DMS 273 (cell line): Measurements from ENCODE around the gene OGA.

ENCODE experiments used
- DNase-seq: peaks from one replicate; lab custom pipeline; 2025; ENCODE audit not compliant: unreplicated experiment; lab: John Stamatoyannopoulos, UW

The OGA gene

DNA sequence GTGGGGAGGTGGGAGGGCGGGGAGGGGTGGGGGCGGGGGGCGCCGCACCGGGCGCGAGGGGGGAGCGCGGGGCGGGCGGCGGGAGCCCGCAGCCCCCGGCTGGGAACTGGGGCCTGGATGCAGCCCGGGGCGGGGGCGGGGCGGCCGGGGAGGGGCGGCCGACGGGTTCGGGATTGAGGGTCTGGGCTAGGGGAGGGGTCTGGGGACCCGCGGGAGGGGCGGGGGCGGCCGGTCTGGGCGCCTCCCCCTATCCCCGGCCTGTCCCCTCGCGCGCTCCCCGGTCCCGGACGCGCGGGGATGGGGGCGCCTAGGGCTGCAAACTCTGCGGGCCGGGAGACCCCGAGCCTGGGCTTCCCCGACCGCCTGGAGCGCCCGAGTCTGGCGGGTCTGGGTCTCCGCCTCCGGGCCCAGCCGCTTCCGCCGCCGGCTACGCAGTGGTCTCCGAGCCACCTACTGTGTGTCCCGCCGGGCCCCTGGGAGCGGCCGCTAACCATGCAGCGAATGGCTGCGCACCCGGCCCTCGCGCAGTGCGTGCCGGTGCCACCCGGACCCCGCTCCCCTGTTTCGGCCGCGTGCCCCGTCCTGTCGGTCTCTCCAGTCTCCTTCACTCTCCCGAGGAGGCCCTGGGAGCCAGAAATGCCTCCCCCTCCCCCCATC is 42.0 kb downstream of the OGA start:
- no peak for DNase-seq

DNA sequence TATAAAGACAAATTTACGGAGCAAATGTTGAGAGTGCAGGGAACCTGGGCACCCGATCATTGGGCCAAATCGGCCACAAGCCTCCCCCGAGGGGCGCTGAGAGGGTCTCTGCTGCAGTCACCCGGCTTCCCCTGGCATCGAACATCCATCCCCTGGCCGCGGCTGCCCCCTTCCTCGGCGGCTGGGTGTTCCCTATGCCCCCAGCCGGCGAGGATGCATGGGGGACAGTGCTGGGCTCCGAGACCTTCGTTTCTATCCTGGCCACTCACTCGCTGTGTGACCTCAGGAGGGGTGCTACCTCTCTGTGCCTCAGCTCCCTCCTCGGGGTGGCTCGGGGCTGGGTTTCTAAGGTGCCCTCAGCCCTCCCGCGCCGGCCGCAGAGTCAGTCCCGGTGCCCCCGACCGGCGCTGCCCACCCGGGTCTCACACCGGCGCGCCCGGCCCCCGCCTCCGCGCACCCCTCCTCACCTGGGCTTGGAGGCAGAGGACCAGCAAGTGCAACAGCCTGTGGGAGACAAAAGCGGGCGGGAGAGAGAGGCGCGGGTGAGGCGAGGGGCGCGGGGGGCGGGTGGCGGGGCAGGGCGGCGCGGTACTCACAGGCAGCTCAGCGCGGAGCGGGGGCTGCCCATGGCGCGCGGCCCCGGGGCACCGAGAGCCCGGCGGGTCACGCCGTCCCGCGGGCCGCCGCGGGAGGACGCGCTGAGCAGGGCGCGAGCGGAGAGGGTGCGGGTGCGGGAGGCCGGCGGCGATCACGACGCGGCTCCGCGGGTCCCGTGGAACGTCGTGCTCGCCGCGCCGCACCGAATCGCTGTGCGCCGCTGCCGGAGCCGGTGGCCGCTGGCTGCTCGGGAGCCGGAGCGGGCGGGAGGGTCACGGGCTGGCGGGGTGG is 42.7 kb downstream of the OGA start, which contains the start of gene FGF8:
Gene FGF8 (minus strand): TSS at position 842 of the 888 bp plus-strand sequence. CDS start 214 bp downstream, at position 628.
- peak; percentile 25 for DNase-seq

DNA sequence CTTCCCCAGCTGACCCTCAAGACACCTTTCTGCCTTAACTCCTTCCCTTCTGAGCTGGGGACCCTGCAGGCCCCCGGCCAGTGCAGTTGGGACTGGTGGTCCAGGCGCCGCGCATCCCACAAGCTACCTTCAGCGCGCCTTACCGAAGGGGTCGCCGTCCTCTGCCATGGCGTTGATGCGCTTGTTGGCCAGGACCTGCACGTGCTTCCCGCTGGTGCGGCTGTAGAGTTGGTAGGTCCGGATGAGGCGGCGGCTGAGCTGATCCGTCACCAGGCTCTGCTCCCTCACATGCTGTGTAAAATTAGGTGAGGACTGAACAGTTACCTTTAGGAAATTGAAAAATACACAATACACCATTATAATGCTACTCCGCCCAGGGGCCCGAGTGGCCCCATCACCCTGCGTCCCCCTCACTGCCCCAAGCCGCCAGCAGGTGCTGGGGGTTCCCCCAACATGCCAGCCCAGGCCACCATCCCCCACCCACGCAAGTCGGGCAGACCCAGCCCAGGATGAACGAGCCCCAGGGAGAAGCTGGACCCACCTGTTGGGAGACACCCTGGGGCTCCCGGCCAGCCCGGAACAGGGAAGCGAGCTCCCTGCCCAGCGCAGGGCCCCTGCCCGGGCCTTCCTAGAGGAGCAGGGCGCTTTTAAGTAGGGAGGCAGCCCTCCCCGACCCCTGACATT is 43.5 kb downstream of the OGA start:
- no peak for DNase-seq

DNA sequence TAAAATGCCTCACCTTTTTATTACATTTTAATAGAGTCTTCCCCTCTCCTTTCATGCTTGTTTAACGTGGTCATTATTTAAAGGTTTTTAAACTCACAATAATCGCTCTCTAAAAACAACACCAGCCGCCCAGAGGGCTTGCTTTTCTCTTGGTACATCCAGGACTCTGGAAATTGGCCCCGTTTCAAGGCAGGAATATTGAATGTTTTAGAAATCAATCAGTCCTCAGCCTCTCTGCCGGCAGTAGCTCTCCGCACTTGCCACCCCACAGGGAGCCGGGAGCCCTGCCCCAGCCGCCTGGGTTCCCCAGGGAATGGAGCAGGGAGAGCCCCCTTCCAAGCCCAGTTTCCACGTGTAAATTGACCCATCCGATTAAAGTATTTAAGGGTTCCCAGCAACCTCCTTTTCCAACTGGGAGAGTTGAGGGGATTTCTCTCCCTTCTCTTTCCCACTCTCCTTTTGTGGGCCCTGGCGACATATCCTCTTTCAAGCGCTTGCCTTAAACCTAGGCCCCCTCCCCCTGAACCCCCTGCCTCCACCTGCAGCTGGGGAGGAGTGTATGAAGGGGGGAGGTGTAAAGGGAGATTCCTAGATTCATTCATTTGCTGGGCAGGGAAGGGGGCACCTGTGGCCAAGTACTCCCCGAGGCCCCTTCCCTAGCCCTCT is 44.2 kb downstream of the OGA start:
- DNase-seq, result no peak

DNA sequence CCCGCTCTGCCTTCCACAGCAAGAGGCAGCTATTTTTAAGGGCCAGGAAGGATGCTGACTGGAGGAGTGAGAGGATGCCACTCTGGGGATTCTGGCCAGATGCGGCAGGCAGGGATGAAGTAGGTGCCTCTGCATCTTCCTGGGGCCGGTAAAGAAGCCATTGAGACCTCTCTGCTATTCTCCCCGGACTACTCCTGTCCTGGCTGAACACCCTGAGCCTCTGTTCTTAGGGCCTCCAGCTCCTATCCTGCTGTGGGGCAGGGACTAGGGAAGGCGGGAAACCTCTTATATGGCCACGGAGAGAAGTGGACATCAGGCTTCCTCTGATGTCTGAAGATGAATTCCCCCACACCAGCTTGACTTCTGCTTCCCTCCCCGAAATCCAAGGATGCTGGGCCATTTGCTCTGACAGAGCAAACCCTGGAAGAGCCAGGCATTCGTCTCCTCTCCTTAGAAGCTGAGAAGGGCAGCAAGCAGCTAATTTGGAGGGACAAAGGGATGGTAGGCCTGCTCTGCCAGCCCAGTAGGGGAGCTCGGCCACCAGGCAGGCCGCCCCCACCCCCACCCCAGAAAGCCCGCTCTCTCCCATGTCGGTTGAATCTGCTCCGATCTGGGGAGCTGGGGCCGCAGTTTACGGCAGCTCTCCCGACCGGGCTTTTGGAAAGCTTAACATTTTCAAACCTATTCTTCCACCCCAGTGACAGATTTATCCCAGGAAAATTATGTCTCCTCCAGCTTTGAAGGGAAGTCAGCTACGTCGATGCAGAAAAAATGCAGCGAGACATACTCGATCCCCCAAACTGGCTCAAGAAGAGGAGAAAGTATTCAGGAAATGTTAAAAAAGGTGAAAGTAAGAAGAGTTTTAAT is 45.1 kb downstream of the OGA start:
- DNase-seq, result no peak

DNA sequence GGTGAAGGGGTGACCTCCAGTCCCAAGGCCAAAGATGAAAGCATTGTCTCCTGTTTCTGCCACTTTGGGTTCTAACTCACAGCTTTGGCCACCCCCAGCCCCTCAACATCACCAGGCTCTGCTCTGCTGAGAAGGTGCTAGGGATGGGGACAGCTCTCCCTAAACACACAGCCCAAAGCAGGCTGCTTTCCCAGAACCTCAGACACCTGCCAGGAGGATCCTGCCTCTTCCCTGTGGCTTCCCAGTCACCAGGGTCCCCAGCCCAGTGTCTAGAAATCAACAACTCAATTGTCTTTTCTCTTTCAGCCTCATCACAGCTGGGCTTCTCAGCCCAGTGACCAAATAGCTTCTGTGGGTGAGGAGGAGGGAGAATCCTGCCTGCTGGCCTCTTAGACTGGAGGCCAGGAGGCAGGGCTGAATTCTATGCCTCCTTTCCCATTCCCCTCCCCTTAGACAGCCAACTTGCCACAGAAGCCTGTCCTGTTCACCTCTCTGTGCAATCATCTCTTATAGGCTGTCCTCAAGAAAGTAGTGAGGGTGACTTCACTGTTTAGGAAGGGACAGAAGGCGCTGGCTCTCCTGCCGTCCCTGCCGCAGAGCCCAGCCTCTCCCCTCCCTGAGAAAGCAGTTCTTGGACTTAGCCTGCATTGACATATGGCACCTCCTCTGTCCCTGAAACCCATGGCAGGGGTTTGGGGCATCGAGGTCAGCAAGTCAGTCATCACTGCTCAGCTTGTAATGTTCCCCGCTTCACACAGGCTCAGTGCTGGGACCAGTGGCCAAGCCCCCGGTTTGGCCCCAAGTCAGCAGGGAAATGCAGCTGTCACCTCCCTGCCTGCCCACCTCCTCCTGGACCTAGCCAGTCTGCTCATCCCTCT is 46.0 kb downstream of the OGA start:
- no peak for DNase-seq

DNA sequence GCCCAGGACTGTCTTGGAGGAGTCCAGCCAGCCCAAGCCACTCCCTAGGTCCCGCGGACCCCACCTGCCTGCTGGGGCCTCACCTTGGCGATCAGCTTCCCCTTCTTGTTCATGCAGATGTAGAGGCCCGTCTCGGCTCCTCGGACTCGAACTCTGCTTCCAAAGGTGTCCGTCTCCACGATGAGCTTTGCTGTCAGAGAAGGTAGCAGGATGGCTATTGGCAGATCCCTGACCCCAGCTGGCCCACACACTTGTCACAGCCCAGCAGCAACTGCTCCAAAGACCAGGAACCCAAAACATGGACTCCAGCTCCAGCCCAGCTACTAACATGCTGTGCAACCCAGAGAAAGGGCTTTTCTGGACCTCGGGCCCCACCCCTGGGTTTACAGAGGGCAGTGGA is 46.9 kb downstream of the OGA start:
- no peak for DNase-seq

DNA sequence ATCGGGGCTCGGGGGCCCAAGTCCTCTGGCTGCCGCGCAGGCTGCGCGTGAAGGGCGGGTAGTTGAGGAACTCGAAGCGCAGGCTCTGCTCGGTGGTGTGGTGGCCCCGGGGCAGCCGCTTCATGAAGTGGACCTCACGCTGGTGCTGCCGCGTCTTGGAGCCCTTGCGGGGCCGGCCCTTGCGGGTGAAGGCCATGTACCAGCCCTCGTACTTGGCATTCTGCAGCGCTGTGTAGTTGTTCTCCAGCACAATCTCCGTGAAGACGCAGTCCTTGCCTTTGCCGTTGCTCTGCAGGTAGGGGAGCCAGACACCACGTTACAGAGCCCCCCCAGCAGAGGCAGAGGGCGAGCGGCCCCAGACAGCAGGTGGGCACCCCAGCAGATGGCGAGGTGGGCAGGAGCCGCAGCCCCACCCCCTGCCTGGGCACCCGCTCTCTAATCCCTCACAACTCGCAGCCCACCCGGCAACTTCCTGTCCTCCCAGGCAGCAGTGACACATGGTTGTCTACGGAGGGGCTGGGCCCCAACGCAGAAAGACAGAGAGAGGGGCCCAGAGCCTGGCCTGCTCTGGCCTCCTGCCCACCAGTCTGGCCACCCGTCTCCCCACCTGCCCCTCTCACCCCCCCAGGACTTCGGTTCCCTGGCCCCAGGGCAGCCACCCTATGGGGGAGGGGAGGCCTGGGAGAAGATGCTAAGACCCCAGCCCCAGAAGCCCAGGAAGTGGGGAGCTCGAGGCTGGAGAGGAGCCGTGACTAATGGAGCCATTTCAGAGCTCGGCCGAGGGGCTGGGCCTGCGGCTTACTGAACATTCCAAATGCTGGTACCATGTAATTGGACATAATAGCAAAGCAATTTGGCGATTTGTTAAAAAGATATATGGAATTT is 47.7 kb downstream of the OGA start:
- DNase-seq, result no peak

DNA sequence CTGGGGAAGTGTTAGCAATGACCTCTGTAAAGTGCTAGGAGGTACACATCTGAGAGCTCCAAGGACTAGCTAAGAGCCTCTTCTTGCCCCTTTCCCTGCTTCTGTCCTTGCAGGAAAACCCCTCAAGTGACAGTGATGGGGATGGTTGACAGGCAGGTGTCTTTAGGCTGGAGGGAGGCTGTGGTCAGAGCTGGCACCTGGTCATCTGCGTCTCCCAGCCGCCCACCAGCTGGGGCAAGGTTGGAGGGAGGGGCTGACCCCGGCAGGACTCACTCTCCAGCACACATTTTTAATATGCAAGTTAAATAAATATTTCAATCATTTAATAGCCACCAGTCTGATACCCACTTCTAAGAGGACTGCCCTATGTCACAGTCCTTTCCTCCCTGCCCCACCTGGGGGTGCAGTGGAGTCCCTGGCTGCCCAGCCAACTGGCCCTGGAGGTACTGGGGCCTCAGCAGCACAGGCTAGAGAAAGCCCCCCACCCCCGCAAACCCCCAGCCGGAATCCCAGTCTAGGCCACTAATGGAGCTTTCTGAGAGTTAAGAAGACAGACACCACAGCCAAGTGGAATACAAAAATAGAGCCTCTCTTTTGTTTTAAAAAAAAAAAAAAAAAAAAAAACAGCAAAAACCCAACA is 48.6 kb downstream of the OGA start:
- peak; percentile 14 for DNase-seq

DNA sequence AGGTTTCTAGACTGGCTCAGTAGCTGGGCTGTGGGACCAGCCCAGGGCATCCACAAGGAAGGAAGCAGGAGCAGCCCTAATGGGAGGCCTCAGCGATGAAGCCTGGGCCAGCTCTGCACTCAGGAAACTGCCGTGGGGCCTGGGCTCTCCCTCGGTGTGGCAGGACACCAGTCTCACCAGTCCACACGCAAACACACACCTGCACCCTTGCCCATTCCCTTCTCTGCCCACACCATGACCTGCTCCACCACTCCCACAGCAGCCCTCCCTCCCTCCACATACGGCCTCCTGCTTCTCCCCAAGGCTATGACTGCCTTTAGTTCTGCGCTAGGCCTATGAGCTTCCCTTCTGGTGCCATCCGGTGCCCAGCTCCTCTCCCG is 49.5 kb downstream of the OGA start:
- DNase-seq, result no peak

DNA sequence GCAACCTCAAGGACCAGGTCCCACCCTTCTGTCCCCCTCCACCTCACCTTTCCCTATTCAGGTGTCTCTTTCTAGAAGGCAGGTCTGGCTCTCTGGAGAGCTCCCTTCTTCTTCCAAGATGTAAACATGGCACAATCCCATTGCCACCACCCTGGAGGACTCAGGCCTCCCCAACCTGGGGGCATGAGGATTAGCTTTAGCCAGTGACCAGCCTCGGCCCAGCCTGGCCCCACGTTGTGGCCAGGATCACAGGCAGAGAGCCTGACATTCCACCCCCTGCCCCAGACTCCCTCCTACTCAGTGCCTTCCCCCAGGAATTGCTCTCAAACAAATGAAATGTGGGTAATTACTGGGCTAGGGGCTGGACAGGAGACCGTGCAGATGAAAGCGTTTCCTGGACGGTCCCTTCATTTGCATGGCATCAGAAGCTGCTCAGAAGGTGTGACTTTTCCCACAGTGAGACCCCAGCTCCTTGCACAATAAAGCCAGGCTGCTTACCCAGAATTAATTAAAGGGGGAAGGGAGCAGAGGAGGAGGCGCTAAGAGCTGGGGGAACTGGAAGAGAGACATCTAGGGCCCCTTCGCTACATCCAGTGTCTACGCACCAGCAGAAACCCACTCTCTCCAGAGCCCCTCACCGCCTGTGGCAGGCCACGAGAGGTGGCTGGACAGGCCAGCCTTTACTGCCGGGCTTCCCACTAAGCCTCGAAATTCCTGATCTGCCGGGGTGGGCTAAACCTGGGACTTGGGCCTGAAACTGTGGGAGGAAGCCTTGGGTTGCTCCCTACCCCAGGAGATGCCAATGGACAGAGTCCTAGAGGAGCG is 50.1 kb downstream of the OGA start:
- DNase-seq, result no peak

DNA sequence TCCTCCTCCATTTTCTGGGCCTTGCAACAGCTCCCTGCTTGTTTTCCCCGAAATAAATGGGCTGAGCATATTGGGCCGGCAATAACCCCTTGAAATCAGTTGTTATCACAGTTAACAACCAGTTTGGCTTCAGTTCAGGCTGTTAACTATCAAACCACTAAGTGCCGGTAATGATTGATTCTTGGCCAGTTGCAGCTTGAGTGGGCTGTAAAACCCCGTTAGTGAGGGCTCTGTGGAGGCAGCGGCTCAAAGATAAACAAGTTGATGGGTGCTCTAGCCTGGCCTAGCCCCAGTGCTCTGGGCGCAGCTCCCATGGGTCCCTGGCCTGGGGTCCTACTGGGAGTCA is 50.7 kb downstream of the OGA start:
- no peak for DNase-seq

DNA sequence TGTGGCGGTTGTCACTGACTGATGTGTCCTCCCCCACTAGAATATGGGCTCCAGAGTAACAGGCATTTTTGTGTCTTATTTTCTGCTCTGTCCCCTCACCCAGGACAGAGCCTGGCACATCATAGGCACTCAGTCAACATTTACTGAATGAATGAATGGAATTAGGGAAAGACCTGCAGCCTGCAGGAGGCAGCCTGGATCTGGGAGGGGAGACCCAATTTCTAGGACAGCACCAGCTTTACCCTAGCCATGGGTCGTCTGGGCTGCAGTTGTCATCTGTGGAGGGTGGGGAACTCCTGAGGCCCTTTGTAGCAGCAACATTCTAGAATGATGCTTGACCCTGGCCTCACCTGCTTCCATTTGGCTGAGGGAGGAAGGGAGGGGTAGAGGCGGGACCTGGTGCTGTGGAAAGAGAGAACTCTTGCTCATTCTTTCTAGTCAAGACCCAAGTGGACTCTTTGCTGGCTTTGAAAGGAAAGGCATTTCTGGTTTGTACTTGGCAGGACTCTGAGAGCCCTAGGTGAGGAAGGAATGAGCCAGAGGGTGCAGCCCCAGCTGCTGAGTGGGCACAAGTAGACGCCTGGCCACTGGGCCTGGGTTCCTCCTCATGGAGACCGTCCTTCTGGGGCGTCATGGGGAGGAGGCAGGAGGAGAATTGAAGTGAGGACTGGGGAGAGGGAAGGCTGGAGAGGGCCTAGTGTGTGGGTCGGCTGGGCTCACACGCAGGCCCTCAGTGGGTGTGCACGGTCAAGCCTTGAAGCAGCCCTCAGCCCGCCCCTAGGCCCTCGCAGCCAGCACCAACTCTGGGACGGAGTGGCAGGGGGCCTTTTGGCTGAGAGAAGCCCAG is 51.3 kb downstream of the OGA start:
- no peak for DNase-seq

DNA sequence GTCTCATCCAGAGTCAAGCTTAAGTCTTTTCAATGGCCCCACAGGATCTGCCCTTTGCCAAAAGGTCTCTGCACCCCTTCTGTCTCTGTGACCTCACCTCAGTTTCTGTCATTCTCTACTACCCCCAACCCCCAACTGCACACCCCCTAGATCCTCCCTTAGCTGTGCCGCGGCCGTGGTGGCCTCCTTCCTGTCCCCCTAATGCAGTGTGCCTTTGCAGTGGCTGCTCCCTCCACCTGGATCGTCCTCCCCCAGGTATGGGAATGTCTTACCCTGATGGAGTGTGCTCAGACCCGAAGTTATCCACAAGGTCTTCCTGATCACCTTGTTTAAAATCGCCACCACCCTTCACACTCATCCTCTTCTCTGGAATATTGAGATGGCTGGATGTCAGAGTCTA is 51.9 kb downstream of the OGA start:
- DNase-seq, result no peak

DNA sequence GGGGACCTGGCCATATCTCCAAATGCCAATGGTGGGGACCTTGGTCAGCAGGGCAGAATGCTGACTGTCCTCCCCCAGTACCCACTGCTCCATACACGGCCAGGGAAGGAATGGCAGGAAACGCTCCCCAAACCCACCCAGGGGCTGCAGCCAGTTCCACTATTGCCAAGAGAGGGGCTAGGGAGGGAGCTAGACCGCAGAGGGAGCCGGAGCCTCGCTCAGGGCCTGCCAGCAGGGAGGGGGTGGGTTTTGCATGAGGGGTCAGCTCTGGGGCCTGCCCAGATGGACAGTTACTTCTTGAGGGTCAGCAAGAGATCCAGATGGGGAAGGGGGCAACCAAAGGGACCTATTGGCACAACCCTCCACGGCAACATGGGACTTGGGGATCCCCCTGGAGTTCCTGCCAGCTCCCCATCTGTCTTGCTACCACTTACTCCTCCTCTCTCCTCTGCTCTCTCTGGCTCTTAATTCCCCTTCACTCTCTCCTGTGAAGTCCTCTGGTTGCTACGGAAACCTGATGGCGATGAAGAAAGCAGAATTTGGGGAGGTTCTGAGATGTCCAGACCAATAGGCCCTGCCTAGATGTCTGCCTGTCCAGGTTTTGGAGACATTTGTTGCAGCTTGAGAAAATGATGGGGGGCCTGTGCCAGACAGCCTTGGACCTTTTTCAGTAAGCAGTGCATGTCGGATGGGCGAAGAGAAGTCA is 55.0 kb downstream of the OGA start:
- DNase-seq, result no peak

DNA sequence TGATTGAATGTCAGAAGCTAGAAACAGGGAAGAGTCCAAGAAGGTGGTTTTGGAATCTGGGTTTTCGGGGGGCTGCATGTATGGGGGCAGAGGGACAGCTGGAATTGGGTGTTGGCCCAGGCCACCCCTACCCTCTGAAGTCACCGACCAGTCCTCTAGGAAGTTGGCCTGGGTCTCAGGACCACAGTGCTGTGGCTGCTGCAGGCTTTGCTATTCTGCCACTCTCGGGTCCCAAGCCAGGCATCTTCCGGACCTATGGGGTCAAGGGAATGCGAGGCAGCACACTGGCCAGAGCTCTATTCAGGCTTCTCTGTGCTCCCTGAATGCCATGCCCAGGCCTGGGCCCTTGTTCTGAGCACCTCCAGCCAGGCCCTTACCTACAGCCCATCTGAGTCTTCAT is 55.5 kb downstream of the OGA start:
- no peak for DNase-seq
